Caco-2 (cell line): ENCODE data around the gene SCP2. TPM values are rescaled to one million over a fixed set of nuclear protein-coding genes. Genes with fewer than 3 reads are reported as not detected.

Source experiments
- BruUV-seq: library from RNA; stranded (reverse); fragments of 400-500 nt; replicated peaks from 2 replicates; lab custom pipeline; 2021; lab: Mats Ljungman, UMichigan
- CTCF ChIA-PET: fragments of 300-600 bp; sonication (Branson Sonifier 250); formaldehyde crosslinking; loops from one replicate; lab custom pipeline; 2022; ENCODE audit warnings: antibody characterized with exemption; lab: Charles Lee
- POLR2A ChIA-PET: fragments of 300-600 bp; sonication (Branson Sonifier 250); formaldehyde crosslinking; loops from one replicate; lab custom pipeline; 2022; ENCODE audit warnings: antibody characterized with exemption; lab: Charles Lee
- DNase-seq, 2 experiments: peaks; one replicate each; pipeline versions ENCODE4 v3.0.0 to v3.0.0-alpha.2; 2020 to 2022
- H3K27me3 ChIP-seq: replicated peaks from 2 replicates; pipeline ENCODE4 v1.6.0; 2011; ENCODE audit warnings: low read length; ENCODE audit not compliant: control insufficient read depth, insufficient read depth
- H3K36me3 ChIP-seq: 2 replicates; pipeline ENCODE4 v1.5.1; 2011; ENCODE audit warnings: low read length; ENCODE audit not compliant: control insufficient read depth, insufficient read depth
- H3K4me1 ChIP-seq: fragments of 250-450 bp; sonication (Bioruptor Pico); 2 replicates; pipeline ENCODE4 v1.5.1; 2020; ENCODE audit warnings: mild to moderate bottlenecking
- H3K4me3 ChIP-seq: 2 replicates; pipeline ENCODE4 v1.5.1; 2011; ENCODE audit warnings: low read depth, mild to moderate bottlenecking, control low read depth, low read length
- H3K9me3 ChIP-seq: fragments of 250-450 bp; sonication (Bioruptor Pico); 2 replicates; pipeline ENCODE4 v1.5.1; 2020; ENCODE audit warnings: mild to moderate bottlenecking, moderate library complexity
- H3K27ac Mint-ChIP-seq: one replicate; pipeline ENCODE4 v1.8.0; 2022; ENCODE audit warnings: mixed read lengths; ENCODE audit not compliant: unreplicated experiment
- H3K27me3 Mint-ChIP-seq: one replicate; pipeline ENCODE4 v1.8.0; 2022; ENCODE audit warnings: mixed read lengths; ENCODE audit not compliant: insufficient read depth, unreplicated experiment
- H3K36me3 Mint-ChIP-seq: one replicate; pipeline ENCODE4 v1.8.0; 2022; ENCODE audit warnings: mild to moderate bottlenecking, mixed read lengths; ENCODE audit not compliant: insufficient read depth, unreplicated experiment
- H3K4me1 Mint-ChIP-seq: one replicate; pipeline ENCODE4 v1.8.0; 2022; ENCODE audit warnings: low read depth, mixed read lengths; ENCODE audit not compliant: unreplicated experiment
- H3K4me3 Mint-ChIP-seq: one replicate; pipeline ENCODE4 v1.8.0; 2022; ENCODE audit warnings: mild to moderate bottlenecking, moderate library complexity, mixed read lengths; ENCODE audit not compliant: unreplicated experiment
- H3K9me3 Mint-ChIP-seq: one replicate; pipeline ENCODE4 v1.8.0; 2022; ENCODE audit warnings: mixed read lengths; ENCODE audit not compliant: unreplicated experiment
- CTCF ChIP-seq, 2 experiments: fragments of 200-600 bp in 1 of 2; IDR thresholded peaks; 1 replicate in 1 of 2; 2 replicates in 1 of 2; pipeline versions ENCODE4 v1.5.1 to v1.8.0; 2011 to 2022; ENCODE audit warnings: antibody characterized with exemption in 1 of 2, control low read depth in 1 of 2, inconsistent platforms in 1 of 2, low read depth in 1 of 2, low read length in 1 of 2, mild to moderate bottlenecking in 1 of 2, moderate library complexity in 1 of 2; ENCODE audit not compliant: insufficient read depth in 1 of 2, severe bottlenecking in 1 of 2, unreplicated experiment in 1 of 2
- intact Hi-C: fragments of 100-400 bp; cut with micrococcal nuclease; formaldehyde crosslinking; loops from one replicate; pipeline ENCODE4 v1.10.0; 2022; ENCODE audit not compliant: unreplicated experiment
- total RNA-seq: library from RNA; stranded (reverse); gene quantifications from 2 replicates; pipeline ENCODE4 v1.2.3, GENCODE V29; 2022

The SCP2 gene
- total RNA-seq, 1 experiment from 2014 or later, result 67.0 TPM

GRCh38 chr1:53011175-53011574, 84.1 kb downstream of the SCP2 start:
- CTCF ChIA-PET, result interaction anchor here (0.5 kb wide), 1 partner anchor 948 kb away, joined by 4 read pairs; no protein-coding TSS in a partner anchor
- Mint-ChIP-seq H3K36me3 (no peaks in the 10 kb centered on the region), H3K27me3 (no peaks in the 10 kb centered on the region), H3K9me3 (peaks cover 9% of the 10 kb centered on the region), H3K4me1 (peaks cover 10% of the 10 kb centered on the region), H3K27ac (no peak overlapping the region), H3K4me3 (no peak overlapping the region)
- no peak for DNase-seq
- POLR2A ChIA-PET, result no interaction called here
- BruUV-seq, result no TSS peak
- TF ChIP-seq CTCF (IDR thresholded peaks at IDR 0.05; ENCODE audit: insufficient read depth in 1 of 2, low read depth in 1 of 2, low read length in 1 of 2, severe bottlenecking in 1 of 2, unreplicated experiment in 1 of 2), result no peak
- Histone ChIP-seq H3K36me3 (no peaks in the 10 kb centered on the region), H3K27me3 (no peaks in the 10 kb centered on the region), H3K4me3 (no peak overlapping the region), H3K4me1 (peaks cover 3% of the 10 kb centered on the region; the same call in 1 of the 2 replicates), H3K9me3 (no peaks in the 10 kb centered on the region)
- intact Hi-C loops, result no loop called here

GRCh38 chr1:53014791-53015507, 87.9 kb downstream of the SCP2 start:
- peak overlapping the region; percentile 37 for H3K4me3 ChIP-seq
- ChIA-PET POLR2A (no interaction called here), CTCF (interaction anchor here (1.0 kb wide), 1 partner anchor 93 kb away, joined by 5 read pairs; the partner anchor contains the start of gene ECHDC2)
- no peaks in the 10 kb centered on the region for H3K27me3 ChIP-seq
- no peak for TF ChIP-seq CTCF (IDR thresholded peaks at IDR 0.05; ENCODE audit: insufficient read depth in 1 of 2, low read depth in 1 of 2, low read length in 1 of 2, severe bottlenecking in 1 of 2, unreplicated experiment in 1 of 2)
- Mint-ChIP-seq H3K4me1 (peaks cover 14% of the 10 kb centered on the region), H3K9me3 (no peaks in the 10 kb centered on the region), H3K27ac (peak overlapping the region; percentile 86), H3K27me3 (no peaks in the 10 kb centered on the region), H3K36me3 (no peaks in the 10 kb centered on the region), H3K4me3 (peak overlapping the region; percentile 92)
- no peaks in the 10 kb centered on the region for H3K9me3 ChIP-seq
- peak; percentile 86 to 90 for DNase-seq
- no peaks in the 10 kb centered on the region for H3K36me3 ChIP-seq
- H3K4me1 ChIP-seq, result peaks cover 4% of the 10 kb centered on the region; the same call in 1 of the 2 replicates
- intact Hi-C loops, result no loop called here
- BruUV-seq, result TSS peak; percentile 56

GRCh38 chr1:53015508-53015860, 88.4 kb downstream of the SCP2 start:
- TF ChIP-seq CTCF (IDR thresholded peaks at IDR 0.05; ENCODE audit: insufficient read depth in 1 of 2, low read depth in 1 of 2, low read length in 1 of 2, severe bottlenecking in 1 of 2, unreplicated experiment in 1 of 2), result no peak
- peak overlapping the region; percentile 92 for H3K4me3 Mint-ChIP-seq
- no peaks in the 10 kb centered on the region for H3K9me3 Mint-ChIP-seq
- Histone ChIP-seq H3K36me3 (no peaks in the 10 kb centered on the region), H3K4me3 (peak overlapping the region; percentile 37), H3K9me3 (no peaks in the 10 kb centered on the region), H3K27me3 (no peaks in the 10 kb centered on the region), H3K4me1 (peaks cover 4% of the 10 kb centered on the region; the same call in 1 of the 2 replicates)
- intact Hi-C loops, result no loop called here
- H3K4me1 Mint-ChIP-seq, result peaks cover 14% of the 10 kb centered on the region
- no peak for DNase-seq
- no peaks in the 10 kb centered on the region for H3K36me3 Mint-ChIP-seq
- peak overlapping the region; percentile 86 for H3K27ac Mint-ChIP-seq
- ChIA-PET CTCF (no interaction called here), POLR2A (no interaction called here)
- no peaks in the 10 kb centered on the region for H3K27me3 Mint-ChIP-seq
- no TSS peak for BruUV-seq
